ENCODE data around the gene KDSR. TPM values are rescaled to one million over a fixed set of nuclear protein-coding genes. Genes with fewer than 3 reads are reported as not detected.

Gene KDSR
- total and polyA plus RNA-seq, 2 of the 13 experiments (the other 11 are each of a cell fraction or from before 2014, with no cell fraction given): 10.4 to 20.9 TPM

- TF ChIP-seq CCDC6 (CRISPR knock-in tag; IDR thresholded peaks at IDR 0.05) (no peak), MED13 (CRISPR knock-in tag; IDR thresholded peaks at IDR 0.05) (no peak), SMAD9 (CRISPR knock-in tag; IDR thresholded peaks at IDR 0.05) (no peak), AHDC1 (CRISPR knock-in tag; IDR thresholded peaks at IDR 0.05; ENCODE audit: borderline replicate concordance) (no peak), SYNCRIP (IDR thresholded peaks at IDR 0.05; ENCODE audit: insufficient read depth, low read depth, low read length) (no peak), ZNF558 (CRISPR knock-in tag; IDR thresholded peaks at IDR 0.05; ENCODE audit: borderline replicate concordance) (no peak), XBP1 (CRISPR knock-in tag; IDR thresholded peaks at IDR 0.05) (no peak), NFKB2 (CRISPR knock-in tag; IDR thresholded peaks at IDR 0.05; ENCODE audit: borderline replicate concordance) (no peak), ZNF264 (CRISPR knock-in tag; IDR thresholded peaks at IDR 0.05) (no peak), ZNF704 (CRISPR knock-in tag; IDR thresholded peaks at IDR 0.05; ENCODE audit: borderline replicate concordance) (no peak), TAF15 (IDR thresholded peaks at IDR 0.05; ENCODE audit: low read depth, low read length, poor library complexity, severe bottlenecking) (no peak), PLRG1 (conservative IDR thresholded peaks at IDR 0.05) (no peak), SOX5 (CRISPR knock-in tag; IDR thresholded peaks at IDR 0.05; ENCODE audit: borderline replicate concordance) (no peak), ZNF224 (CRISPR knock-in tag; IDR thresholded peaks at IDR 0.05) (no peak)
- TF ChIP-seq, protein P1, sequence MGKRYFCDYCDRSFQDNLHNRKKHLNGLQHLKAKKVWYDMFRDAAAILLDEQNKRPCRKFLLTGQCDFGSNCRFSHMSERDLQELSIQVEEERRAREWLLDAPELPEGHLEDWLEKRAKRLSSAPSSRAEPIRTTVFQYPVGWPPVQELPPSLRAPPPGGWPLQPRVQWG (CRISPR knock-in tag; IDR thresholded peaks at IDR 0.05; ENCODE audit: borderline replicate concordance, low read depth): no peak
- in situ Hi-C loops (cut with HindIII; ENCODE audit: extremely low pct_ligation_motif_present, low pct_unique_long_range_greater_than_20kb) (no loop called here), intact Hi-C loops (cut with micrococcal nuclease; ENCODE audit: unreplicated experiment) (no loop called here)
- H3K4me2 ChIP-seq (ENCODE audit: low read depth, low read length): no peak overlapping the region
- ChIA-PET CTCF (ENCODE audit: low intra/inter-chr PET ratio, low total read pairs) (no interaction called here), POLR2A (no interaction called here)
- DNase-seq (ENCODE audit: low spot score) (no peak), ATAC-seq (no peak), FAIRE-seq (no peak)
- no peak overlapping the region for H3K4me3 ChIP-seq (replicated peaks in 1 of 3; ENCODE audit: insufficient read depth in 1 of 3, low read depth in 2 of 3, low read length in 3 of 3)
- no peaks in the 10 kb centered on the region for H3K79me2 ChIP-seq (ENCODE audit: insufficient read depth, low read length)
- no TSS peak for BruUV-seq (replicated peaks)
- no peak overlapping the region for H2AFZ ChIP-seq (ENCODE audit: low read length)
- 82% methylated on average over 11 of the region's 11 CpGs for WGBS (ENCODE audit: low lambda C conversion rate)
- H4K20me1 ChIP-seq (ENCODE audit: insufficient read depth, low read length): no peaks in the 10 kb centered on the region
- H3K36me3 ChIP-seq (replicated peaks in 1 of 2; ENCODE audit: control insufficient read depth in 1 of 2, insufficient read depth in 2 of 2, low read length in 2 of 2): 0 out of 5 replicates have a peak, but pooled peaks cover 0 to 1% of the 10 kb centered on the region in 2 experiments
- H3K9ac ChIP-seq (ENCODE audit: insufficient read depth, low read depth, low read length): no peak overlapping the region
- no peak overlapping the region for H3K27ac ChIP-seq (ENCODE audit: extremely low read length, insufficient read depth, low read length)
- no peaks in the 10 kb centered on the region for H3K27me3 ChIP-seq (ENCODE audit: control insufficient read depth in 1 of 2, insufficient read depth in 2 of 2, low read length in 2 of 2)
- H3K9me3 ChIP-seq (ENCODE audit: low read length): no peaks in the 10 kb centered on the region
- peaks cover 19% of the 10 kb centered on the region for H3K4me1 ChIP-seq (ENCODE audit: insufficient read depth, low read length)
Measured at GRCh38 chr18:63325086-63325686, 41.8 kb downstream of the KDSR start.

Data from HepG2 (cell line).